Activated naive CD8-positive, alpha-beta T cell treated with anti-CD3 and anti-CD28 coated beads, Interleukin-2, amount 10 ng/mL, durations not matched to agents 7 days and 5 days (primary cell): ENCODE results near the gene COL6A5. TPM values are rescaled to one million over a fixed set of nuclear protein-coding genes. Genes with fewer than 3 reads are reported as not detected.
"Not testable (repeated sequence)": the region's sequence is repeated elsewhere in the genome, so short reads cannot be mapped to it uniquely, and the experiment has no call there.

ENCODE experiments used
- ATAC-seq: fragments of 150-1000 bp; cut with Tn5 transposase; one replicate; pipeline ENCODE4 v1.10.0; 2021; ENCODE audit warnings: low read depth, moderate library complexity
- POLR2A ChIA-PET: fragments of 350-600 bp; sonication (Branson Sonifier 250); formaldehyde crosslinking; loops from one replicate; lab custom pipeline; 2021; ENCODE audit warnings: antibody characterized with exemption; lab: Charles Lee
- DNase-seq: peaks from one replicate; pipeline ENCODE4 v3.0.0; 2021
- H3K27ac Mint-ChIP-seq: one replicate; pipeline ENCODE4 v1.8.0; 2022; ENCODE audit warnings: mild to moderate bottlenecking, mixed read lengths
- H3K27me3 Mint-ChIP-seq: one replicate; pipeline ENCODE4 v1.8.0; 2022; ENCODE audit warnings: mild to moderate bottlenecking, moderate library complexity, mixed read lengths
- H3K36me3 Mint-ChIP-seq: one replicate; pipeline ENCODE4 v1.8.0; 2021; ENCODE audit warnings: mild to moderate bottlenecking, mixed read lengths
- H3K4me1 Mint-ChIP-seq: one replicate; pipeline ENCODE4 v1.8.0; 2021; ENCODE audit warnings: mixed read lengths
- H3K4me3 Mint-ChIP-seq: one replicate; pipeline ENCODE4 v1.8.0; 2022; ENCODE audit warnings: mild to moderate bottlenecking, moderate library complexity, mixed read lengths
- H3K9me3 Mint-ChIP-seq: one replicate; pipeline ENCODE4 v1.8.0; 2021; ENCODE audit warnings: mixed read lengths
- total RNA-seq, 2 experiments: library from RNA; stranded (reverse); gene quantifications; one replicate each; pipeline ENCODE4 v1.2.3, GENCODE V29; 2021

COL6A5 gene
- total RNA-seq, 2 experiments from 2014 or later, result not detected

GRCh38 chr3:130395331-130395730 lies 49.9 kb downstream of the COL6A5 start:
- H3K4me1 Mint-ChIP-seq, result no peaks in the 10 kb centered on the region
- peaks cover 5% of the 10 kb centered on the region for H3K27me3 Mint-ChIP-seq
- DNase-seq (no peak), ATAC-seq (no peak)
- H3K36me3 Mint-ChIP-seq, result no peaks in the 10 kb centered on the region
- H3K9me3 Mint-ChIP-seq, result no peaks in the 10 kb centered on the region
- POLR2A ChIA-PET, result no interaction called here
- no peak overlapping the region for H3K27ac Mint-ChIP-seq
- no peak overlapping the region for H3K4me3 Mint-ChIP-seq

DNA sequence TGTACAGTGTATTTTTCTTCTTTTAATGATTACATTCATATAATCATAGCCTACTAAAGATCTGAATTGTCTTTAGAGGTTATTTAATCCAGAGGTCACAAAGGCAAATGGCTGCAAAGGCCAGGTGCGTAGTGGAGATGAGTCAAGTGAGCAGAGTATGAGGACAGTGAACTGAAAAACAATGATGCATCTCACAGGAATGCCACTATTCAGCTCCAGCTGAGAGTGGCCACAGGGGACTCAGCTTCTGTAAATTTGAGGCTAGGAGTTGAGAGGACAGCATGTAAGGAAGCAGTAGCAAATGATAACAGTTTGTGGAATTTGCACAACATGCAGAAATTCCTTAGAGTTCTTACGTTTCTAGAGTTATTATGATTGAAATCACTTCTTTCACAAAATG lies 50.4 kb downstream of the COL6A5 start:
- ATAC-seq (no peak), DNase-seq (no peak)
- H3K27me3 Mint-ChIP-seq, result peaks cover 5% of the 10 kb centered on the region
- no peaks in the 10 kb centered on the region for H3K36me3 Mint-ChIP-seq
- H3K27ac Mint-ChIP-seq, result no peak overlapping the region
- no peak overlapping the region for H3K4me3 Mint-ChIP-seq
- no peaks in the 10 kb centered on the region for H3K4me1 Mint-ChIP-seq
- POLR2A ChIA-PET, result no interaction called here
- no peaks in the 10 kb centered on the region for H3K9me3 Mint-ChIP-seq

GRCh38 chr3:130404401-130404800 lies 58.9 kb downstream of the COL6A5 start:
- no peak overlapping the region for H3K27ac Mint-ChIP-seq
- peaks cover 1% of the 10 kb centered on the region for H3K36me3 Mint-ChIP-seq
- ATAC-seq, result no peak
- DNase-seq, result no peak
- no peaks in the 10 kb centered on the region for H3K4me1 Mint-ChIP-seq
- POLR2A ChIA-PET, result no interaction called here
- H3K9me3 Mint-ChIP-seq, result peaks cover 4% of the 10 kb centered on the region
- no peak overlapping the region for H3K4me3 Mint-ChIP-seq
- H3K27me3 Mint-ChIP-seq, result peaks cover 9% of the 10 kb centered on the region

DNA sequence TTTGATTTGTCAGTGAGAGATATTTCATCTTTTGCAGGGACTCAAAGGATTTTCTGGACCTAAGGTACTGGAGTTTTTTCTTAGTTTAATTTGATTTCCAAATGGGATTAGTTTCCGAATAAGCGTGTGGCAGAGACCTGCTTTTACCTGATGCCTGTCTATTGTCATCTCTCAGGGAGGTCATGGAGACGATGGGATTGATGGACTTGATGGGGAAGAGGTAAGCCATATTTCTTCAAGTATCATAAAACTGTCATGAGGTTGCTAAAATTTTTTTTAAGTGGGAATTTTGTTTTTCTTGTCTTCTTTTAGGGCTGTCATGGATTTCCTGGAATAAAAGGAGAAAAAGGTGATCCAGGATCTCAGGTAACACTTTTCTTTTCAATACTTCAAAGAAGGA lies 60.5 kb downstream of the COL6A5 start:
- POLR2A ChIA-PET, result no interaction called here
- Mint-ChIP-seq H3K27ac (no peak overlapping the region), H3K27me3 (peaks cover 9% of the 10 kb centered on the region), H3K9me3 (peaks cover 4% of the 10 kb centered on the region), H3K4me3 (no peak overlapping the region), H3K4me1 (no peaks in the 10 kb centered on the region), H3K36me3 (peaks cover 1% of the 10 kb centered on the region)
- ATAC-seq, result no peak
- DNase-seq, result no peak

DNA sequence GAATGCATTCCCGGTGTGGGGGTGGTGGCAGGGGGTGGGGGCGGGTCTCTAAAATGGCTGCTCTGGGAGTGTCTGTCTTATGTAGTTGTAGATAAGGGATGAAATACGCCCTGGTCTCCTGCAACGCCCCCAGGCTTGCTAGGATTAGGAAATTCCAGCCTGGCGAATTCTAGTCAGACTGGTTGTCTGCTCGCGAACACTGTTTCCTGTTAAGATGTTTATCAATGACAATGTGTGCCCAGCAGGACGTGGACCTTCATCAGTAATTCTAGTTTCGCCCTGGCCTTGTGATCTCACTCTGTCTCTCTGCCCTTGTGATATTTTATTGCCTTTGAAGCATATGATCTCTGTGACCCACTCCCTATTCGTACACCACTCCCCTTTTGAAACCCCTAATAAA lies 62.8 kb downstream of the COL6A5 start:
- H3K36me3 Mint-ChIP-seq, H3K27ac Mint-ChIP-seq, H3K4me3 Mint-ChIP-seq, H3K4me1 Mint-ChIP-seq, ATAC-seq, DNase-seq, POLR2A ChIA-PET, H3K9me3 Mint-ChIP-seq, H3K27me3 Mint-ChIP-seq: not testable (repeated sequence)

GRCh38 chr3:130411320-130411719 lies 65.8 kb downstream of the COL6A5 start:
- peaks cover 4% of the 10 kb centered on the region for H3K9me3 Mint-ChIP-seq
- no peak overlapping the region for H3K27ac Mint-ChIP-seq
- ATAC-seq (no peak), DNase-seq (no peak)
- POLR2A ChIA-PET, result no interaction called here
- H3K4me3 Mint-ChIP-seq, result no peak overlapping the region
- H3K36me3 Mint-ChIP-seq, result peaks cover 1% of the 10 kb centered on the region
- H3K4me1 Mint-ChIP-seq, result no peaks in the 10 kb centered on the region
- peaks cover 2% of the 10 kb centered on the region for H3K27me3 Mint-ChIP-seq

- no peak overlapping the region for H3K27ac Mint-ChIP-seq
Measured at GRCh38 chr3:130412991-130413560, 67.6 kb downstream of the COL6A5 start.

GRCh38 chr3:130414457-130414856 lies 69.0 kb downstream of the COL6A5 start:
- Mint-ChIP-seq H3K27me3 (no peaks in the 10 kb centered on the region), H3K9me3 (no peaks in the 10 kb centered on the region), H3K36me3 (no peaks in the 10 kb centered on the region), H3K27ac (no peak overlapping the region), H3K4me1 (no peaks in the 10 kb centered on the region), H3K4me3 (no peak overlapping the region)
- POLR2A ChIA-PET, result no interaction called here
- ATAC-seq (no peak), DNase-seq (no peak)

More at GRCh38 chr3:130412991-130413560, 67.6 kb downstream of the COL6A5 start:
- Mint-ChIP-seq H3K9me3 (no peaks in the 10 kb centered on the region), H3K27me3 (peaks cover 2% of the 10 kb centered on the region), H3K4me1 (no peaks in the 10 kb centered on the region), H3K36me3 (no peaks in the 10 kb centered on the region), H3K4me3 (no peak overlapping the region)
- DNase-seq (no peak), ATAC-seq (no peak)
- POLR2A ChIA-PET, result no interaction called here

GRCh38 chr3:130420466-130420865 lies 75.0 kb downstream of the COL6A5 start:
- POLR2A ChIA-PET, result no interaction called here
- Mint-ChIP-seq H3K36me3 (no peaks in the 10 kb centered on the region), H3K4me1 (no peaks in the 10 kb centered on the region), H3K27ac (no peak overlapping the region), H3K9me3 (no peaks in the 10 kb centered on the region), H3K4me3 (no peak overlapping the region), H3K27me3 (peaks cover 3% of the 10 kb centered on the region)
- DNase-seq, result no peak
- ATAC-seq, result no peak

DNA sequence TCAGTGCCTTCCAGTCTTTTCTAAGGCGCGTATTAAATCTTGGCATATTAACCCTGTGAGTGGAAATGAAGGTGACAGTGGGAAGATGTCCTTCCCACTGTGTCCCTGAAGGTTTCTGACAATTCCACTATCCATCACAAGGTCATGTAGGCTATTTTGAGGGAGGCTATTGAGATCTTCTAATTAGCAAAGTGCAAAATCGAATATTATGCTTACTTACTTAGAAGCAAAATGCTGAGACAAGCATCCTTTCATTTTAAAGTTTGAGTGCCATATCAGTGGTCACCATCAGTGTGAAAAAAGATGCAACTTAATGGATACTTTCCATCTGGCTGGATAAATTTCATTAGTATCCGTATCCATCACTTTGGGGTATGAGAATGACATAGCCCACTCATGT lies 77.6 kb downstream of the COL6A5 start:
- POLR2A ChIA-PET, result no interaction called here
- Mint-ChIP-seq H3K27me3 (peaks cover 3% of the 10 kb centered on the region), H3K27ac (no peak overlapping the region)

GRCh38 chr3:130424837-130425236 lies 79.4 kb downstream of the COL6A5 start:
- Mint-ChIP-seq H3K4me1 (no peaks in the 10 kb centered on the region), H3K27me3 (peaks cover 4% of the 10 kb centered on the region), H3K4me3 (no peak overlapping the region), H3K36me3 (no peaks in the 10 kb centered on the region), H3K27ac (no peak overlapping the region), H3K9me3 (no peaks in the 10 kb centered on the region)
- DNase-seq (no peak), ATAC-seq (no peak)
- POLR2A ChIA-PET, result no interaction called here

More for the DNA sequence above, 77.6 kb downstream of the COL6A5 start:
- no peak for DNase-seq
- ATAC-seq, result no peak
- Mint-ChIP-seq H3K4me1 (no peaks in the 10 kb centered on the region), H3K4me3 (no peak overlapping the region), H3K9me3 (no peaks in the 10 kb centered on the region), H3K36me3 (no peaks in the 10 kb centered on the region)

- H3K27me3 Mint-ChIP-seq, result peaks cover 5% of the 10 kb centered on the region
- POLR2A ChIA-PET, result no interaction called here
- no peak for DNase-seq
- ATAC-seq, result no peak
- H3K27ac Mint-ChIP-seq, result no peak overlapping the region
- H3K36me3 Mint-ChIP-seq, result no peaks in the 10 kb centered on the region
- no peaks in the 10 kb centered on the region for H3K4me1 Mint-ChIP-seq
- no peaks in the 10 kb centered on the region for H3K9me3 Mint-ChIP-seq
- no peak overlapping the region for H3K4me3 Mint-ChIP-seq
Measured at GRCh38 chr3:130425484-130425883, 80.0 kb downstream of the COL6A5 start.

DNA sequence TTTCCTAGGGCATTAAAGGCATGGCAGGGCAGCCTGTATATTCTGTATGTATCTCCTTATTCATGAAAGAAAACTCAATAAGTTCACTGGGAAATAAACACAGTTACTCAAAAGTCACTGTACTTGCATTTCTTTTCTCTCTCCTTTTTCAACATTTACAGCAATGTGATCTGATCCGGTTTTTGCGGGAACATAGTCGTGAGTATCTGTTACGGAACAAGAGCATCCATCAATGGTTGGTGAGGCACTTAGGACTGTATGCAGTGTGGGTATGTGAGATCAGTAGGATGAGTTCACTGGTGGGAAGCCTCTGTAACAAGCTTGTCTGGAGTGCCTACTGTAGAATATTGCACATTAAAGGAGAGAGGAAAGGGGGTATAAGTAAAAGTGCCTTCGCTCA lies 80.7 kb downstream of the COL6A5 start:
- POLR2A ChIA-PET, result no interaction called here
- Mint-ChIP-seq H3K27ac (no peak overlapping the region), H3K4me1 (no peaks in the 10 kb centered on the region), H3K27me3 (peaks cover 5% of the 10 kb centered on the region), H3K4me3 (no peak overlapping the region), H3K9me3 (no peaks in the 10 kb centered on the region), H3K36me3 (no peaks in the 10 kb centered on the region)
- DNase-seq (no peak), ATAC-seq (no peak)

DNA sequence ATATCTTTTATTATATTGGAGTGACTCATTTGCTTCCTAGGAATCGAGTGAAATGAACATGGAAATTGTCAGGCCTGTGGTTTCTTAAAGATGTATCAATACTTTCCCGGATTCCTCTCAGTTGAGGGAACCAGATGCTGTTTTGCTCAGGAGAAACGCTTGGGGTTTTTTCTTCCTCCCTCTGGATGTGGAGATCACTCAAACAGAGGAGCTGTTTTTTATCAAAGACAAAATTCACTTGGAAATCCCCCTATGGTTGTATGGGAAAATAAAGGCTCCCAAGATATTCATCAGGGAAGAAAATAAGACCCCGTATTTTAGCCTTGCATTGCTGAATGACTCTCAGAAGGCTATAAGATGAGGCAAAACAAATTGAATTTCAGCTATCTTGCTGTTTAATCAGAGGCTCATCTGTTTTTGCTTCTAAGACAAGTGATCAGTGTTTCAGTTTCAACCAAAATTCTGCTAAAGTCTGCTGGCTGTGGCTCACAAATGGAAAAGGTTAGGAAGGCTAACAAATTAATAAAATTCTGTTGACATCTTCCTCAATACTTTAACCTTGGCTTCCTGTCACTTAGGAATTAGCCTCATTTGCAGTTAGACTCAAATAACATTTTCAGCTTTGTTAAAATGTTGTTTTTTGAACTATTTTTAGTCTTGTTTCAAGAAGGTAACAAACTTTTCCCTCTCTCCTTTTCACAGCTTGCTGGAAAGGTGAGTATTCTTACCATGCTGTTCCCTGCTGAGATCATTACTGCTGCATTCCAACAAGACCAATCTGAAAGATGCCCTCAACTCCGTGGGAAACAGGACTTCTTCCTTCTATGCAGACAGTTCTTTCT lies 83.6 kb downstream of the COL6A5 start:
- Mint-ChIP-seq H3K4me1 (no peaks in the 10 kb centered on the region), H3K4me3 (no peak overlapping the region), H3K27ac (no peak overlapping the region), H3K9me3 (no peaks in the 10 kb centered on the region), H3K27me3 (peaks cover 4% of the 10 kb centered on the region), H3K36me3 (no peaks in the 10 kb centered on the region)
- POLR2A ChIA-PET, result no interaction called here
- ATAC-seq (no peak), DNase-seq (no peak)
